Gastrocnemius medialis (tissue), 4 donors: Measurements from ENCODE around the gene USP50.

Experiments
- POLR2A ChIP-seq, 2 donors: fragments of 450-650 bp; IDR thresholded peaks; one replicate each; pipeline ENCODE4 v1.6.1; 2017; ENCODE audit warnings: antibody characterized with exemption in 2 of 2, mild to moderate bottlenecking in 2 of 2, moderate library complexity in 2 of 2
- TF ChIP-seq, protein P1 (sequence below), 5 experiments: fragments of 450-650 bp in 3 of 5; fragments of 200-600 bp in 2 of 5; sonication (generic) in 2 of 5; IDR thresholded peaks in 4 of 5; conservative IDR thresholded peaks in 1 of 5; 1 replicate in 4 of 5; 2 replicates in 1 of 5; pipeline ENCODE4 v1.5.1; 2016 to 2019; ENCODE audit warnings: antibody characterized with exemption in 5 of 5, mild to moderate bottlenecking in 3 of 5, moderate library complexity in 3 of 5

DNA sequence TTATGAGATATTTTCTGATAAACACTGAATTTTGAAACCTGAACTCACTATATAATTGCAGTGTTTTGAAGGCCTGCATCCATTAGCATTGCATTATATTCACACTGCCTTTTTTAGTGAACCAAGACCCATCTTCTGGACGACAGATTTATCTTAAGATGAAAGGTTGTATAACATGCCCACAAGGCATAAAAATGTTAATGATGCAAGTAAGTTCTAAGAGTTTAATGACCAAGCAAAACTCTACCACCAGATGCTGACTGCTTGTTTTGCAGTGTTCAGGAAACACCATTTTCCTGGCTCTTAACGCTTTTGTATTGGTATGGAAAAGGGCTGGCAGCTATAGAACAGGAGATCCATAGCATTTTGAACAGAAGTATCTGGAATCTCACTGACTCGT, 46.1 kb downstream of the USP50 start:
- TF ChIP-seq, protein P1, sequence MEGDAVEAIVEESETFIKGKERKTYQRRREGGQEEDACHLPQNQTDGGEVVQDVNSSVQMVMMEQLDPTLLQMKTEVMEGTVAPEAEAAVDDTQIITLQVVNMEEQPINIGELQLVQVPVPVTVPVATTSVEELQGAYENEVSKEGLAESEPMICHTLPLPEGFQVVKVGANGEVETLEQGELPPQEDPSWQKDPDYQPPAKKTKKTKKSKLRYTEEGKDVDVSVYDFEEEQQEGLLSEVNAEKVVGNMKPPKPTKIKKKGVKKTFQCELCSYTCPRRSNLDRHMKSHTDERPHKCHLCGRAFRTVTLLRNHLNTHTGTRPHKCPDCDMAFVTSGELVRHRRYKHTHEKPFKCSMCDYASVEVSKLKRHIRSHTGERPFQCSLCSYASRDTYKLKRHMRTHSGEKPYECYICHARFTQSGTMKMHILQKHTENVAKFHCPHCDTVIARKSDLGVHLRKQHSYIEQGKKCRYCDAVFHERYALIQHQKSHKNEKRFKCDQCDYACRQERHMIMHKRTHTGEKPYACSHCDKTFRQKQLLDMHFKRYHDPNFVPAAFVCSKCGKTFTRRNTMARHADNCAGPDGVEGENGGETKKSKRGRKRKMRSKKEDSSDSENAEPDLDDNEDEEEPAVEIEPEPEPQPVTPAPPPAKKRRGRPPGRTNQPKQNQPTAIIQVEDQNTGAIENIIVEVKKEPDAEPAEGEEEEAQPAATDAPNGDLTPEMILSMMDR (IDR thresholded peaks at IDR 0.05 in 4 of 5, conservative IDR thresholded peaks at IDR 0.05 in 1 of 5), result no peak
- no peak for TF ChIP-seq POLR2A (IDR thresholded peaks at IDR 0.05)
